IMR-90 (cell line): ENCODE data around the gene SSBP3. TPM values are rescaled to one million over a fixed set of nuclear protein-coding genes. Genes with fewer than 3 reads are reported as not detected.

Experiments
- ATAC-seq: fragments of 200-7000 bp; cut with Tn5 transposase; 2 replicates; pipeline ENCODE4 v1.9.1; 2020; ENCODE audit warnings: low read depth, mild to moderate bottlenecking, moderate library complexity
- BruUV-seq: library from RNA; stranded (reverse); fragments of 400-500 nt; replicated peaks from 2 replicates; lab custom pipeline; 2021; lab: Mats Ljungman, UMichigan
- CTCF ChIA-PET: fragments of 300-600 bp; formaldehyde crosslinking; extraction: SDS; loops from one replicate; lab custom pipeline; 2021; ENCODE audit warnings: antibody characterized with exemption; lab: Yijun Ruan, JAX
- POLR2A ChIA-PET: fragments of 300-600 bp; sonication (Branson Sonifier 250); formaldehyde crosslinking; loops from one replicate; lab custom pipeline; 2022; ENCODE audit warnings: antibody characterized with exemption; ENCODE audit not compliant: unreplicated experiment; lab: Charles Lee
- DNase-seq: peaks from one replicate; pipeline ENCODE4 v3.0.0; 2013
- H2AFZ ChIP-seq: replicated peaks from 2 replicates; pipeline ENCODE3; 2013; ENCODE audit warnings: low read length, mild to moderate bottlenecking; ENCODE audit not compliant: poor library complexity
- H2AK5ac ChIP-seq: 2 replicates; pipeline ENCODE4 v1.6.1; 2013; ENCODE audit warnings: low read depth, low read length, inconsistent platforms
- H2AK9ac ChIP-seq: replicated peaks from 2 replicates; pipeline ENCODE3; 2013; ENCODE audit warnings: mild to moderate bottlenecking, low read depth, low read length, moderate library complexity; ENCODE audit not compliant: poor library complexity
- H2BK120ac ChIP-seq: 2 replicates; pipeline ENCODE4 v1.6.1; 2013; ENCODE audit warnings: low read depth, low read length, inconsistent platforms
- H2BK15ac ChIP-seq: 3 replicates; pipeline ENCODE4 v1.6.1; 2013; ENCODE audit warnings: low read depth, low read length, inconsistent platforms
- H2BK20ac ChIP-seq: 2 replicates; pipeline ENCODE4 v1.6.1; 2013; ENCODE audit warnings: low read depth, mild to moderate bottlenecking, inconsistent platforms, low read length, moderate library complexity
- H2BK5ac ChIP-seq: 2 replicates; pipeline ENCODE4 v1.6.1; 2013; ENCODE audit warnings: mild to moderate bottlenecking, low read depth, low read length, inconsistent platforms; ENCODE audit not compliant: poor library complexity, severe bottlenecking
- H3K14ac ChIP-seq: replicated peaks from 2 replicates; pipeline ENCODE4 v1.6.1; 2013; ENCODE audit warnings: low read depth, low read length, inconsistent platforms
- H3K18ac ChIP-seq: 2 replicates; pipeline ENCODE4 v1.6.1; 2013; ENCODE audit warnings: low read depth, low read length, control low read depth
- H3K23ac ChIP-seq: 2 replicates; pipeline ENCODE4 v1.6.1; 2013; ENCODE audit warnings: low read depth, low read length, inconsistent platforms
- H3K27ac ChIP-seq: 2 replicates; pipeline ENCODE4 v1.5.1; 2013; ENCODE audit warnings: mild to moderate bottlenecking, control low read depth, low read length; ENCODE audit not compliant: insufficient read depth
- H3K27me3 ChIP-seq: 2 replicates; pipeline ENCODE4 v1.6.1; 2013; ENCODE audit warnings: low read length; ENCODE audit not compliant: control insufficient read depth, insufficient read depth
- H3K36me3 ChIP-seq: 2 replicates; pipeline ENCODE4 v1.6.1; 2013; ENCODE audit warnings: low read length, mixed read lengths; ENCODE audit not compliant: control insufficient read depth, insufficient read depth
- H3K4ac ChIP-seq: 2 replicates; pipeline ENCODE4 v1.6.1; 2013; ENCODE audit warnings: low read depth, low read length, inconsistent platforms
- H3K4me1 ChIP-seq: 2 replicates; pipeline ENCODE4 v1.6.1; 2013; ENCODE audit warnings: low read length, mixed read lengths; ENCODE audit not compliant: control insufficient read depth, insufficient read depth
- H3K4me2 ChIP-seq: 2 replicates; pipeline ENCODE4 v1.6.1; 2013; ENCODE audit warnings: low read depth, mild to moderate bottlenecking, control low read depth, low read length, moderate library complexity
- H3K4me3 ChIP-seq: 2 replicates; pipeline ENCODE4 v1.5.1; 2013; ENCODE audit warnings: low read depth, mild to moderate bottlenecking, control low read depth, low read length, moderate library complexity; ENCODE audit not compliant: insufficient read depth
- H3K56ac ChIP-seq: 2 replicates; pipeline ENCODE4 v1.6.1; 2013; ENCODE audit warnings: low read length, inconsistent platforms; ENCODE audit not compliant: insufficient read depth; ENCODE audit errors: extremely low read depth
- H3K79me1 ChIP-seq, 2 experiments: 2 replicates each; pipeline ENCODE4 v1.6.1; 2013; ENCODE audit warnings: low read length in 2 of 2, inconsistent platforms in 1 of 2, low read depth in 1 of 2
- H3K9ac ChIP-seq: 2 replicates; pipeline ENCODE4 v1.6.1; 2013; ENCODE audit warnings: low read depth, low read length, control low read depth
- H3K9me1 ChIP-seq: 2 replicates; pipeline ENCODE4 v1.6.1; 2013; ENCODE audit warnings: low read length, inconsistent platforms; ENCODE audit not compliant: insufficient read depth
- H3K9me3 ChIP-seq: 2 replicates; pipeline ENCODE4 v1.6.1; 2013; ENCODE audit warnings: low read length; ENCODE audit not compliant: control insufficient read depth, insufficient read depth
- H4K20me1 ChIP-seq: 2 replicates; pipeline ENCODE4 v1.6.1; 2013; ENCODE audit warnings: low read length, inconsistent platforms; ENCODE audit not compliant: insufficient read depth
- H4K5ac ChIP-seq: 2 replicates; pipeline ENCODE4 v1.6.1; 2013; ENCODE audit warnings: mild to moderate bottlenecking, low read depth, low read length, control low read depth
- H4K8ac ChIP-seq, 2 experiments: 2 replicates each; pipeline ENCODE4 v1.6.1; 2013; ENCODE audit warnings: low read depth in 2 of 2, low read length in 2 of 2, control low read depth in 1 of 2, inconsistent platforms in 1 of 2
- H4K91ac ChIP-seq: 2 replicates; pipeline ENCODE4 v1.6.1; 2013; ENCODE audit warnings: low read depth, low read length, inconsistent platforms; ENCODE audit not compliant: insufficient read depth
- MAFK ChIP-seq: IDR thresholded peaks from 2 replicates; pipeline ENCODE4 v1.6.1; 2012; ENCODE audit warnings: low read depth, low read length, improper control_type of control experiment
- NFE2L2 ChIP-seq: fragments of 150-350 bp; IDR thresholded peaks from 2 replicates; pipeline ENCODE4 v1.6.1; 2016; ENCODE audit warnings: low read depth, mild to moderate bottlenecking, low read length
- WGBS, 2 experiments: methylation state at CpG; one replicate each; pipeline versions ENCODE4 v1.1.5 to v1.1.7; 2013; ENCODE audit warnings: missing lambda C conversion rate in 2 of 2; ENCODE audit not compliant: insufficient read length in 1 of 2; ENCODE audit errors: extremely low coverage in 2 of 2; 5-methylcytosine and 5-hydroxymethylcytosine counted together
- dilution Hi-C: fragments of 300-500 bp; cut with HindIII; formaldehyde crosslinking; loops from one replicate; pipeline ENCODE4 v1.14.3; 2018; ENCODE audit warnings: low sequenced_read_pairs; ENCODE audit not compliant: unreplicated experiment
- in situ Hi-C: fragments of 300-500 bp; cut with MboI; formaldehyde crosslinking; loops from 3 replicates; pipeline ENCODE4 v1.14.3; 2019; ENCODE audit warnings: low sequenced_read_pairs, inconsistent platforms, mixed read lengths
- intact Hi-C: fragments of 100-400 bp; cut with micrococcal nuclease; formaldehyde crosslinking; loops from 2 replicates; pipeline ENCODE4 v1.10.0; 2022
- polyA plus RNA-seq, 3 experiments: library from polyadenylated mRNA; depleted of rRNA; stranded (reverse); fragments of >200 nt; gene quantifications; 2 replicates each; pipeline ENCODE4 v1.2.3, GENCODE V29; 2012; ENCODE audit warnings: low replicate concordance in 1 of 3
- total RNA-seq: library from RNA; depleted of rRNA; stranded (reverse); fragments of >200 nt; gene quantifications from 2 replicates; pipeline ENCODE4 v1.2.3, GENCODE V29; 2012
- TF ChIP-seq, protein P1 (sequence below): fragments of 150-350 bp; IDR thresholded peaks from 2 replicates; pipeline ENCODE4 v1.6.1; 2017; ENCODE audit warnings: mild to moderate bottlenecking, antibody characterized with exemption, low read length, low read depth

Gene SSBP3
- total and polyA plus RNA-seq, 2 of the 4 experiments (the other 2 are of a cell fraction), result 10.9 to 39.6 TPM

DNA sequence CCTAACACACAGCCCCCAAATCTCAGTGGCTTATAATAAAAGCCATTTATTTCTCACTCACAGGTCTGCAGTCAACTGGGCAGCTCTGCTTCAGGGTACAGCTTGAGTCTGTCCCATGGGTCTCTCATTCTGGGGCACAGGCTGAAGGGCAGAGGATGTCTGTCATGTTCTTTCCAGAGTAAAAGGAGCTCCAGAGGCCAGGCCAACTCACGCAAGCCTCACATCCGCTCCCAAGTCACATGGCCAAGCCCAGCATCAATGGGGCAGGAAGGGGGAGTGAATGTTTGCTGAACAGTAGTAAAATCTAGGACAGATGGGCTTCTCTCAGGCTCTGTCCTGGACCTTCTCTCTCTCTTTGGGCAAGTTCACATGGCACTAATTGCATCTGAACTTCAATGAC, 7.1 kb upstream of the SSBP3 start:
- H4K8ac ChIP-seq, result peak overlapping the region; percentile 68 to 85
- H2BK120ac ChIP-seq, result peak overlapping the region; percentile 53
- H3K27me3 ChIP-seq, result peaks cover 20% of the 10 kb centered on the region
- CTCF ChIA-PET, result no interaction called here
- no peaks in the 10 kb centered on the region for H4K20me1 ChIP-seq
- no CpG with 5 or more reads among the region's 2 CpGs for WGBS, 2 experiments
- ATAC-seq (peak; percentile 78), DNase-seq (peak; percentile 62)
- peak overlapping the region; percentile 13 for H4K91ac ChIP-seq
- no peaks in the 10 kb centered on the region for H3K36me3 ChIP-seq
- POLR2A ChIA-PET, result no interaction called here
- peak overlapping the region; percentile 65 for H3K14ac ChIP-seq
- intact Hi-C loops, result no loop called here
- H3K9me3 ChIP-seq, result no peaks in the 10 kb centered on the region
- dilution Hi-C loops, result no loop called here
- H3K9me1 ChIP-seq, result peaks cover 10% of the 10 kb centered on the region
- H3K18ac ChIP-seq, result 0 out of 2 replicates have a peak overlapping the region, but pooled peaks have one; percentile 58
- no peak overlapping the region for H3K27ac ChIP-seq
- H2BK5ac ChIP-seq, result no peak overlapping the region
- in situ Hi-C loops, result no loop called here
- peak overlapping the region; percentile 7; the same call in 1 of the 2 replicates for H2AK5ac ChIP-seq
- no peak overlapping the region for H3K56ac ChIP-seq
- peak overlapping the region; percentile 83 for H2AFZ ChIP-seq
- H2BK20ac ChIP-seq, result peak overlapping the region; percentile 30; the same call in 1 of the 2 replicates
- no TSS peak for BruUV-seq
- H3K4me2 ChIP-seq, result no peak overlapping the region
- H2AK9ac ChIP-seq, result peak overlapping the region; percentile 37
- H3K23ac ChIP-seq, result peak overlapping the region; percentile 14; the same call in 1 of the 2 replicates
- TF ChIP-seq, protein P1, sequence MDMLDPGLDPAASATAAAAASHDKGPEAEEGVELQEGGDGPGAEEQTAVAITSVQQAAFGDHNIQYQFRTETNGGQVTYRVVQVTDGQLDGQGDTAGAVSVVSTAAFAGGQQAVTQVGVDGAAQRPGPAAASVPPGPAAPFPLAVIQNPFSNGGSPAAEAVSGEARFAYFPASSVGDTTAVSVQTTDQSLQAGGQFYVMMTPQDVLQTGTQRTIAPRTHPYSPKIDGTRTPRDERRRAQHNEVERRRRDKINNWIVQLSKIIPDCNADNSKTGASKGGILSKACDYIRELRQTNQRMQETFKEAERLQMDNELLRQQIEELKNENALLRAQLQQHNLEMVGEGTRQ, result peak; percentile 84
- TF ChIP-seq MAFK (no peak), NFE2L2 (no peak)
- H4K5ac ChIP-seq, result peak overlapping the region; percentile 70; the same call in 1 of the 2 replicates
- no peak overlapping the region for H3K9ac ChIP-seq
- peak overlapping the region; percentile 31; the same call in 1 of the 3 replicates for H2BK15ac ChIP-seq
- peaks cover 7% of the 10 kb centered on the region for H3K4me1 ChIP-seq
- no peaks in the 10 kb centered on the region for H3K79me1 ChIP-seq
- H3K4me3 ChIP-seq, result no peak overlapping the region
- H3K4ac ChIP-seq, result peak overlapping the region; percentile 57
